Left lobe of liver (tissue), 2 donors: ENCODE results near the gene CD164. TPM values are rescaled to one million over a fixed set of nuclear protein-coding genes. Genes with fewer than 3 reads are reported as not detected.

Experiments used
- ATAC-seq: fragments of 200-7000 bp; cut with Tn5 transposase; one replicate; pipeline ENCODE4 v1.9.1; 2020; ENCODE audit warnings: mild to moderate bottlenecking, moderate library complexity
- DNase-seq: peaks from one replicate; pipeline ENCODE4 v3.0.0-alpha.2; 2020; ENCODE audit warnings: low spot score
- total RNA-seq: library from RNA; stranded (reverse); gene quantifications from one replicate; pipeline ENCODE4 v1.2.1, GENCODE V29; 2021
- donor health status: DM: no; HTN: no; CAD: no; lungs with moderate emphysema.
- donor health status: DM: no; HTN: yes; CAD: no.

CD164 gene
- total RNA-seq, result 130 TPM

GRCh38 chr6:109381747-109382575, at the start of gene CD164:
Gene CD164, minus strand, starts transcription at chr6:109382467. Its CDS starts 89 bp downstream, at chr6:109382378.
- ATAC-seq (peak; percentile 85), DNase-seq (peak; percentile 93)

GRCh38 chr6:109429496-109429895, 47.2 kb upstream of the CD164 start:
- DNase-seq (no peak), ATAC-seq (no peak)

- no peak for ATAC-seq
- no peak for DNase-seq
These were observed 46.7 kb upstream of the CD164 start for GRCh38 chr6:109428889-109429477.

- ATAC-seq, result no peak
- no peak for DNase-seq
These were observed 42.7 kb upstream of the CD164 start for GRCh38 chr6:109424946-109425345.

- ATAC-seq (no peak), DNase-seq (no peak)
These were observed 38.9 kb upstream of the CD164 start for GRCh38 chr6:109421184-109421583.

- ATAC-seq, result no peak
- DNase-seq, result no peak
These were observed 38.5 kb upstream of the CD164 start for GRCh38 chr6:109420751-109421150.

- DNase-seq (no peak), ATAC-seq (no peak)
These were observed 35.4 kb upstream of the CD164 start for GRCh38 chr6:109417646-109418045.

GRCh38 chr6:109411034-109411433, 28.8 kb upstream of the CD164 start:
- ATAC-seq (no peak), DNase-seq (no peak)

GRCh38 chr6:109406196-109406595, 23.9 kb upstream of the CD164 start:
- ATAC-seq (no peak), DNase-seq (no peak)

- DNase-seq (no peak), ATAC-seq (peak; percentile 79)
These were observed 14.8 kb upstream of the CD164 start for GRCh38 chr6:109397020-109397419.

GRCh38 chr6:109396046-109396718, 13.9 kb upstream of the CD164 start:
- ATAC-seq (no peak), DNase-seq (no peak)

- ATAC-seq (no peak), DNase-seq (no peak)
These were observed 11.6 kb upstream of the CD164 start for GRCh38 chr6:109393886-109394281.

GRCh38 chr6:109393157-109393885, 11.1 kb upstream of the CD164 start:
- DNase-seq (no peak), ATAC-seq (no peak)

GRCh38 chr6:109389650-109390274, 7.5 kb upstream of the CD164 start:
- ATAC-seq (no peak), DNase-seq (no peak)

GRCh38 chr6:109388265-109388664, 6.0 kb upstream of the CD164 start:
- no peak for DNase-seq
- no peak for ATAC-seq

- ATAC-seq, result no peak
- DNase-seq, result no peak
These were observed 1.2 kb upstream of the CD164 start for GRCh38 chr6:109383438-109383940.

- ATAC-seq (peak; percentile 83), DNase-seq (peak; percentile 96)
These were observed 540 bp upstream of the CD164 start for GRCh38 chr6:109382576-109383437.

GRCh38 chr6:109381061-109381746, 1.1 kb downstream of the CD164 start:
- DNase-seq (no peak), ATAC-seq (no peak)

GRCh38 chr6:109379711-109380110, 2.6 kb downstream of the CD164 start:
- ATAC-seq (no peak), DNase-seq (no peak)
